Body of pancreas (tissue), 4 donors: Measurements from ENCODE around the gene ENTPD1. TPM values are rescaled to one million over a fixed set of nuclear protein-coding genes. Genes with fewer than 3 reads are reported as not detected.
A peak's percentile ranks its signal among the peaks of the same experiment; 100 is the strongest.

ENCODE experiments used
- ATAC-seq: fragments of 150-250 bp; one replicate; pipeline ENCODE4 v1.9.1; 2016
- DNase-seq, 4 donors: peaks; one replicate each; pipeline ENCODE4 v3.0.0-alpha.2; 2019
- H3K27ac ChIP-seq, 4 donors: fragments of 200-600 bp; sonication (generic); 1 replicate in 3 of 4; 2 replicates in 1 of 4; pipeline versions ENCODE4 v1.5.1 to v1.6.1; 2016 to 2019; ENCODE audit warnings: mild to moderate bottlenecking in 1 of 4, mixed read lengths in 1 of 4, moderate library complexity in 1 of 4
- H3K27me3 ChIP-seq, 2 donors: fragments of 200-600 bp; sonication (generic); one replicate each; pipeline ENCODE4 v1.6.0; 2016; ENCODE audit warnings: mild to moderate bottlenecking in 1 of 2
- H3K36me3 ChIP-seq, 2 donors: fragments of 200-600 bp; sonication (generic); replicated peaks in 1 of 2; 2 replicates each; pipeline ENCODE4 v1.5.1; 2016; ENCODE audit warnings: low read depth in 2 of 2; ENCODE audit not compliant: insufficient read depth in 1 of 2
- H3K4me1 ChIP-seq: fragments of 200-600 bp; sonication (generic); one replicate; pipeline ENCODE4 v1.6.0; 2016
- H3K4me3 ChIP-seq, 2 donors: fragments of 200-600 bp; sonication (generic); 1 replicate in 1 of 2; 2 replicates in 1 of 2; pipeline ENCODE4 v1.5.1; 2016 to 2019
- H3K9me3 ChIP-seq, 3 donors: fragments of 200-600 bp; sonication (generic); 1 replicate in 2 of 3; 2 replicates in 1 of 3; pipeline ENCODE4 v1.5.1; 2016
- CTCF ChIP-seq, 7 experiments: fragments of 450-650 bp in 4 of 7; fragments of 200-600 bp in 3 of 7; sonication (generic) in 3 of 7; IDR thresholded peaks; one replicate each; pipeline ENCODE4 v1.5.1; 2016 to 2019; ENCODE audit warnings: antibody characterized with exemption in 7 of 7
- POLR2A ChIP-seq, 3 donors: fragments of 450-650 bp; IDR thresholded peaks; one replicate each; pipeline ENCODE4 v1.6.1; 2016; ENCODE audit warnings: antibody characterized with exemption in 3 of 3, mild to moderate bottlenecking in 2 of 3
- WGBS, 2 donors: methylation state at CpG; one replicate each; pipeline ENCODE4 v1.1.5; 2017; 5-methylcytosine and 5-hydroxymethylcytosine counted together
- intact Hi-C: fragments of 100-400 bp; cut with DNase I; formaldehyde crosslinking; loops from one replicate; pipeline ENCODE4 v1.15.1; 2023
- total RNA-seq, 2 donors: library from RNA; depleted of rRNA; stranded (reverse); fragments of >200 nt; gene quantifications; one replicate each; pipeline ENCODE4 v1.1.0, GENCODE V29; 2016

ENTPD1 gene
- 1 to 10 TPM; 2.1 to 3.0 TPM for total RNA-seq

- WGBS, 2 donors, result 5 to 6% methylated on average over 11 of the region's 11 CpGs
Measured at GRCh38 chr10:95756041-95756761, at the start of gene ENTPD1. TSS of gene ENTPD1 (plus strand) at chr10:95756163. CDS start at chr10:95756240, 77 bp downstream.

GRCh38 chr10:95706573-95706972, 49.4 kb upstream of the ENTPD1 start:
- no peak for DNase-seq
- Histone ChIP-seq H3K36me3 (no peaks in the 10 kb centered on the region), H3K4me1 (no peaks in the 10 kb centered on the region), H3K27me3 (no peaks in the 10 kb centered on the region), H3K9me3 (no peaks in the 10 kb centered on the region), H3K4me3 (no peak overlapping the region), H3K27ac (no peak overlapping the region)
- ATAC-seq, result no peak
- intact Hi-C loops, result loop anchor here (10.0 kb wide), 1 partner anchor 138 kb away; no protein-coding TSS in a partner anchor
- TF ChIP-seq POLR2A (IDR thresholded peaks at IDR 0.05) (no peak), CTCF (IDR thresholded peaks at IDR 0.05) (no peak)
- WGBS, 2 donors, result 73% methylated on average over 6 of the region's 6 CpGs; no CpG with 5 or more reads in 1 of the 2 donors

More at GRCh38 chr10:95756041-95756761, at the start of gene ENTPD1:
- peak in 1 of 4 donors; percentile 50 for DNase-seq
- TF ChIP-seq CTCF (IDR thresholded peaks at IDR 0.05) (no peak), POLR2A (IDR thresholded peaks at IDR 0.05) (peak in 1 of 3 donors; percentile 58)
- Histone ChIP-seq H3K4me1 (no peaks in the 10 kb centered on the region), H3K36me3 (no peaks in the 10 kb centered on the region), H3K27me3 (no peaks in the 10 kb centered on the region), H3K4me3 (no peak within 1 kb of the TSS), H3K27ac (peak within 1 kb of the TSS in 1 of 4 donors; percentile 64), H3K9me3 (no peaks in the 10 kb centered on the region)
- no peak for ATAC-seq
- intact Hi-C loops, result no loop called here

GRCh38 chr10:95706990-95707389, 49.0 kb upstream of the ENTPD1 start:
- Histone ChIP-seq H3K4me3 (no peak overlapping the region), H3K36me3 (no peaks in the 10 kb centered on the region), H3K9me3 (no peaks in the 10 kb centered on the region), H3K27me3 (no peaks in the 10 kb centered on the region), H3K4me1 (no peaks in the 10 kb centered on the region), H3K27ac (no peak overlapping the region)
- intact Hi-C loops, result loop anchor here (10.0 kb wide), 1 partner anchor 138 kb away; no protein-coding TSS in a partner anchor
- WGBS, 2 donors, result 70% methylated on average over 7 of the region's 7 CpGs; no CpG with 5 or more reads in 1 of the 2 donors
- no peak for ATAC-seq
- no peak for TF ChIP-seq POLR2A (IDR thresholded peaks at IDR 0.05)
- TF ChIP-seq CTCF (IDR thresholded peaks at IDR 0.05), result no peak
- DNase-seq, result no peak

- H3K4me1 ChIP-seq, result no peaks in the 10 kb centered on the region
- intact Hi-C loops, result no loop called here
- H3K9me3 ChIP-seq, result no peaks in the 10 kb centered on the region
- TF ChIP-seq POLR2A (IDR thresholded peaks at IDR 0.05), result no peak
- TF ChIP-seq CTCF (IDR thresholded peaks at IDR 0.05), result no peak
- H3K27ac ChIP-seq, result no peak overlapping the region
- H3K27me3 ChIP-seq, result no peaks in the 10 kb centered on the region
- H3K4me3 ChIP-seq, result no peak overlapping the region
- ATAC-seq (no peak), DNase-seq (no peak)
- H3K36me3 ChIP-seq, result no peaks in the 10 kb centered on the region
- 90 to 96% methylated on average over 4 of the region's 4 CpGs for WGBS, 2 donors
Measured at GRCh38 chr10:95711492-95711891, 44.5 kb upstream of the ENTPD1 start.

GRCh38 chr10:95716466-95716865, 39.5 kb upstream of the ENTPD1 start:
- H3K4me1 ChIP-seq, result no peaks in the 10 kb centered on the region
- ATAC-seq (no peak), DNase-seq (no peak)
- no peaks in the 10 kb centered on the region for H3K27me3 ChIP-seq
- no peak overlapping the region for H3K27ac ChIP-seq
- no peaks in the 10 kb centered on the region for H3K36me3 ChIP-seq
- H3K4me3 ChIP-seq, result no peak overlapping the region
- H3K9me3 ChIP-seq, result no peaks in the 10 kb centered on the region
- WGBS, 2 donors, result 84 to 89% methylated on average over 3 of the region's 3 CpGs
- intact Hi-C loops, result no loop called here
- TF ChIP-seq CTCF (IDR thresholded peaks at IDR 0.05), result no peak
